AG04450 (cell line): ENCODE data around the gene ARHGEF3. TPM values are rescaled to one million over a fixed set of nuclear protein-coding genes. Genes with fewer than 3 reads are reported as not detected.
"Not testable (repeated sequence)": the region's sequence is repeated elsewhere in the genome, so short reads cannot be mapped to it uniquely, and the experiment has no call there.

ENCODE experiments used
- CTCF ChIA-PET: fragments of 300-600, 350-600 bp; formaldehyde crosslinking; extraction: SDS; loops from one replicate; lab custom pipeline; 2022; ENCODE audit warnings: antibody characterized with exemption, inconsistent platforms; lab: Charles Lee
- POLR2A ChIA-PET: fragments of 350-600 bp; formaldehyde crosslinking; extraction: SDS; loops from one replicate; lab custom pipeline; 2021; ENCODE audit warnings: antibody characterized with exemption, inconsistent platforms; lab: Yijun Ruan, JAX
- DNase-seq: peaks from one replicate; pipeline ENCODE4 v3.0.0-alpha.2; 2011; ENCODE audit warnings: low read depth, low spot score
- H3K27ac ChIP-seq: one replicate; pipeline ENCODE4 v1.5.1; 2012; ENCODE audit warnings: low read depth, low read length, control low read depth
- H3K27me3 ChIP-seq: one replicate; pipeline ENCODE4 v1.6.0; 2012; ENCODE audit warnings: low read length; ENCODE audit not compliant: control insufficient read depth, insufficient read depth
- H3K4me3 ChIP-seq: 2 replicates; pipeline ENCODE4 v1.5.1; 2011; ENCODE audit warnings: mild to moderate bottlenecking, low read depth, low read length, control low read depth
- H3K9me3 ChIP-seq: 2 replicates; pipeline ENCODE4 v1.5.1; 2012; ENCODE audit warnings: low read length; ENCODE audit not compliant: control insufficient read depth, insufficient read depth
- CTCF ChIP-seq: IDR thresholded peaks from 2 replicates; pipeline ENCODE4 v1.5.1; 2011; ENCODE audit warnings: low read depth, low read length, control low read depth, inconsistent platforms
- polyA plus RNA-seq: library from polyadenylated mRNA; depleted of rRNA; stranded (reverse); fragments of >200 nt; gene quantifications from 2 replicates; pipeline ENCODE4 v1.2.3, GENCODE V29; 2011

ARHGEF3 gene
- polyA plus RNA-seq, 1 experiment, result 5.6 TPM

DNA sequence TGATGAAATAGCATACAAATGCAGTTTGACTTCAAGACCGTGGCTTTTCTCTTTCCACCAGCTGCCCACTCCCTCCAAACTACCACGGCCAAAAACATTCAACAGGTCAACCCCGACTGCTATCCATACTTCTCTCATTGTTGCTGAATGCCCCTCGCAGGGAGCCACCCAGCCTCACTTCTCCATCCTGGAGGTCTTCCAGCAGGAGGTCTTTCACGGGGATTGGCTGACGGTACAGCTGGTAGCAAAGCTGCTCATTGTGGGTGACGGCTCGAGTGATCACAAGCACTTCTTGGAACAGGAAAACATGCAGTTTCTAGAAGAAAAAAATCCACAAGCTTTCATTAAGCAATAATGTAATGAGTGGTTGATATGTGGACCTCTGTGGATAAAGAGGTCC, 69.6 kb downstream of the ARHGEF3 start:
- Histone ChIP-seq H3K27me3 (no peaks in the 10 kb centered on the region), H3K9me3 (no peaks in the 10 kb centered on the region), H3K27ac (no peak overlapping the region), H3K4me3 (no peak overlapping the region)
- no peak for DNase-seq
- POLR2A ChIA-PET, result no interaction called here
- CTCF ChIA-PET, result no interaction called here
- TF ChIP-seq CTCF, result no peak

- no peaks in the 10 kb centered on the region for H3K9me3 ChIP-seq
- ChIA-PET CTCF (interaction anchor here (0.9 kb wide), 1 partner anchor 16 kb away, joined by 3 read pairs; no protein-coding TSS in a partner anchor), POLR2A (no interaction called here)
- H3K4me3 ChIP-seq, result no peak overlapping the region
- no peaks in the 10 kb centered on the region for H3K27me3 ChIP-seq
- H3K27ac ChIP-seq, result no peak overlapping the region
- no peak for TF ChIP-seq CTCF
- DNase-seq, result no peak
Measured at GRCh38 chr3:56725175-56725574, 76.6 kb downstream of the ARHGEF3 start.

DNA sequence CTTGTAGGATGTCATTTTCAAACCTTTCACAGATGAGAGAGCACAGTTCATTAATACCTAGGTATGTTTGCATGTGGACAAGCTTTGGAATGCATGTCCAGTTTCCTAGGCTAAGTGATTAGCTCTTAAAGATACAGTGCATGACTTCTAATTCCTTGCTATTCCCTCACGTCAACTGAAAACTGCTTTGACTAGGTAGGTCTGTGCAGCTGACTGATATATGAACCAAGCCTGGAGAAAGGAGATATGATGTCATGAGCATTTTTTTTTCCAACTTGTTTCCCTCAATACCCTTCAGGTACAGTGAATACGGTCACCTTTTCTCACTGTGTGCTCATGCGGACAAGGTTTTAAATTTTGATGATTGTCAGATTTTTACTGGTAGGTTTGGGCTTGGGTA, 77.1 kb downstream of the ARHGEF3 start:
- no peak for TF ChIP-seq CTCF
- H3K4me3 ChIP-seq, result no peak overlapping the region
- H3K9me3 ChIP-seq, result no peaks in the 10 kb centered on the region
- H3K27ac ChIP-seq, result no peak overlapping the region
- ChIA-PET POLR2A (no interaction called here), CTCF (interaction anchor here (0.7 to 1.0 kb wide), 3 partner anchors 15 to 264 kb away, joined by 3 to 6 read pairs (median 3); no protein-coding TSS in a partner anchor)
- DNase-seq, result no peak
- H3K27me3 ChIP-seq, result no peaks in the 10 kb centered on the region

- Histone ChIP-seq H3K27me3 (no peaks in the 10 kb centered on the region), H3K9me3 (peaks cover 2% of the 10 kb centered on the region; the same call in 1 of the 2 replicates), H3K4me3 (no peak overlapping the region), H3K27ac (no peak overlapping the region)
- TF ChIP-seq CTCF, result no peak
- DNase-seq, result no peak
- POLR2A ChIA-PET, result no interaction called here
- CTCF ChIA-PET, result interaction anchor here (1.0 kb wide), 1 partner anchor 268 kb away, joined by 3 read pairs; no protein-coding TSS in a partner anchor
Measured at GRCh38 chr3:56720849-56721248, 80.9 kb downstream of the ARHGEF3 start.

GRCh38 chr3:56718809-56719208, 82.9 kb downstream of the ARHGEF3 start:
- H3K27me3 ChIP-seq, DNase-seq, H3K4me3 ChIP-seq, H3K27ac ChIP-seq, POLR2A ChIA-PET, CTCF ChIA-PET, H3K9me3 ChIP-seq: not testable (repeated sequence)
